ENCODE results near the gene COL27A1.
"Not testable (repeated sequence)": the region's sequence is repeated elsewhere in the genome, so short reads cannot be mapped to it uniquely, and the experiment has no call there.

The COL27A1 gene

GRCh38 chr9:114185570-114186490 is 30.5 kb downstream of the COL27A1 start:
- no peak for TF ChIP-seq ZNF274 (IDR thresholded peaks at IDR 0.05; ENCODE audit: low read depth, low read length)
- H3K4me3 ChIP-seq (ENCODE audit: low read length): no peak overlapping the region

- TF ChIP-seq ZNF274 (IDR thresholded peaks at IDR 0.05; ENCODE audit: low read depth, low read length): no peak
- no peak overlapping the region for H3K4me3 ChIP-seq (ENCODE audit: low read length)
Measured at GRCh38 chr9:114186605-114187289, 31.4 kb downstream of the COL27A1 start.

GRCh38 chr9:114187827-114188226 is 32.5 kb downstream of the COL27A1 start:
- TF ChIP-seq ZNF274 (IDR thresholded peaks at IDR 0.05; ENCODE audit: low read depth, low read length): no peak
- no peak overlapping the region for H3K4me3 ChIP-seq (ENCODE audit: low read length)

- TF ChIP-seq ZNF274 (IDR thresholded peaks at IDR 0.05; ENCODE audit: low read depth, low read length): no peak
- no peak overlapping the region for H3K4me3 ChIP-seq (ENCODE audit: low read length)
Measured at GRCh38 chr9:114189823-114190562, 34.7 kb downstream of the COL27A1 start.

- H3K4me3 ChIP-seq (ENCODE audit: low read length): no peak overlapping the region
- TF ChIP-seq ZNF274 (IDR thresholded peaks at IDR 0.05; ENCODE audit: low read depth, low read length): no peak
Measured at GRCh38 chr9:114190563-114190905, 35.2 kb downstream of the COL27A1 start.

GRCh38 chr9:114191402-114191801 is 36.1 kb downstream of the COL27A1 start:
- H3K4me3 ChIP-seq (ENCODE audit: low read length): not testable (repeated sequence)

GRCh38 chr9:114192539-114192938 is 37.2 kb downstream of the COL27A1 start:
- no peak overlapping the region for H3K4me3 ChIP-seq (ENCODE audit: low read length)
- no peak for TF ChIP-seq ZNF274 (IDR thresholded peaks at IDR 0.05; ENCODE audit: low read depth, low read length)

- no peak for TF ChIP-seq ZNF274 (IDR thresholded peaks at IDR 0.05; ENCODE audit: low read depth, low read length)
- H3K4me3 ChIP-seq (ENCODE audit: low read length): no peak overlapping the region
Measured at GRCh38 chr9:114193090-114193489, 37.8 kb downstream of the COL27A1 start.

GRCh38 chr9:114196117-114196516 is 40.8 kb downstream of the COL27A1 start:
- TF ChIP-seq ZNF274 (IDR thresholded peaks at IDR 0.05; ENCODE audit: low read depth, low read length): no peak
- H3K4me3 ChIP-seq (ENCODE audit: low read length): no peak overlapping the region

- TF ChIP-seq ZNF274 (IDR thresholded peaks at IDR 0.05; ENCODE audit: low read depth, low read length): no peak
- no peak overlapping the region for H3K4me3 ChIP-seq (ENCODE audit: low read length)
Measured at GRCh38 chr9:114196979-114197622, 41.8 kb downstream of the COL27A1 start.

- no peak overlapping the region for H3K4me3 ChIP-seq (ENCODE audit: low read length)
- no peak for TF ChIP-seq ZNF274 (IDR thresholded peaks at IDR 0.05; ENCODE audit: low read depth, low read length)
Measured at GRCh38 chr9:114198249-114199040, 43.1 kb downstream of the COL27A1 start.

GRCh38 chr9:114200721-114201300 is 45.5 kb downstream of the COL27A1 start:
- H3K4me3 ChIP-seq (ENCODE audit: low read length): no peak overlapping the region
- no peak for TF ChIP-seq ZNF274 (IDR thresholded peaks at IDR 0.05; ENCODE audit: low read depth, low read length)

- H3K4me3 ChIP-seq (ENCODE audit: low read length): no peak overlapping the region
- TF ChIP-seq ZNF274 (IDR thresholded peaks at IDR 0.05; ENCODE audit: low read depth, low read length): no peak
Measured at GRCh38 chr9:114202396-114202795, 47.1 kb downstream of the COL27A1 start.
